A549 (cell line): Measurements from ENCODE around the gene MIR17HG.

ENCODE experiments used
- CHD2 ChIP-seq: fragments of 150-350 bp; IDR thresholded peaks from 2 replicates; pipeline ENCODE4 v1.6.1; 2014; ENCODE audit warnings: low read length; ENCODE audit not compliant: partially characterized antibody
- EP300 ChIP-seq, 2 experiments: fragments of >200 bp; sonication (Bioruptor Twin); formaldehyde crosslinking; IDR thresholded peaks; 2 replicates in 1 of 2; 3 replicates in 1 of 2; pipeline ENCODE4 v1.6.1; 2016 to 2017
- KDM5A ChIP-seq: fragments of 200-600 bp; sonication (generic); IDR thresholded peaks from 2 replicates; pipeline ENCODE4 v1.6.1; 2016; ENCODE audit warnings: antibody characterized with exemption, mild to moderate bottlenecking
- MAFK ChIP-seq: fragments of 450-650 bp; IDR thresholded peaks from 2 replicates; pipeline ENCODE4 v1.6.1; 2014; ENCODE audit not compliant: partially characterized antibody
- MAX ChIP-seq: IDR thresholded peaks from 2 replicates; pipeline ENCODE4 v1.6.1; 2012
- MYC ChIP-seq: IDR thresholded peaks from 2 replicates; pipeline ENCODE4 v1.6.1; 2012; ENCODE audit warnings: mild to moderate bottlenecking, inconsistent platforms, low read length, improper control_type of control experiment, borderline replicate concordance
- POLR2A ChIP-seq: IDR thresholded peaks from 2 replicates; pipeline ENCODE4 v1.6.1; 2012; ENCODE audit warnings: mild to moderate bottlenecking, low read length
- RAD21 ChIP-seq, 2 experiments: fragments of >200 bp in 1 of 2; sonication (Bioruptor Twin) in 1 of 2; formaldehyde crosslinking in 1 of 2; IDR thresholded peaks in 1 of 2; conservative IDR thresholded peaks in 1 of 2; 2 replicates in 1 of 2; 3 replicates in 1 of 2; pipeline ENCODE4 v1.6.1; 2012 to 2018; ENCODE audit warnings: inconsistent platforms in 1 of 2
- RCOR1 ChIP-seq: fragments of 150-350 bp; IDR thresholded peaks from 2 replicates; pipeline ENCODE4 v1.6.1; 2014; ENCODE audit warnings: antibody characterized with exemption, low read length, low read depth
- RFX5 ChIP-seq: fragments of 450-650 bp; IDR thresholded peaks from 2 replicates; pipeline ENCODE4 v1.7.1; 2014; ENCODE audit warnings: antibody characterized with exemption, mild to moderate bottlenecking, moderate library complexity
- TP53 ChIP-seq: fragments of 250-450 bp; sonication (Bioruptor Pico); IDR thresholded peaks from 2 replicates; pipeline ENCODE4 v1.5.0; 2021; ENCODE audit warnings: mild to moderate bottlenecking, moderate library complexity
- TF ChIP-seq, protein P1 (sequence below): fragments of >200 bp; sonication (Bioruptor Twin); formaldehyde crosslinking; IDR thresholded peaks from 3 replicates; pipeline ENCODE4 v1.5.1; 2016

- TF ChIP-seq, protein P1, sequence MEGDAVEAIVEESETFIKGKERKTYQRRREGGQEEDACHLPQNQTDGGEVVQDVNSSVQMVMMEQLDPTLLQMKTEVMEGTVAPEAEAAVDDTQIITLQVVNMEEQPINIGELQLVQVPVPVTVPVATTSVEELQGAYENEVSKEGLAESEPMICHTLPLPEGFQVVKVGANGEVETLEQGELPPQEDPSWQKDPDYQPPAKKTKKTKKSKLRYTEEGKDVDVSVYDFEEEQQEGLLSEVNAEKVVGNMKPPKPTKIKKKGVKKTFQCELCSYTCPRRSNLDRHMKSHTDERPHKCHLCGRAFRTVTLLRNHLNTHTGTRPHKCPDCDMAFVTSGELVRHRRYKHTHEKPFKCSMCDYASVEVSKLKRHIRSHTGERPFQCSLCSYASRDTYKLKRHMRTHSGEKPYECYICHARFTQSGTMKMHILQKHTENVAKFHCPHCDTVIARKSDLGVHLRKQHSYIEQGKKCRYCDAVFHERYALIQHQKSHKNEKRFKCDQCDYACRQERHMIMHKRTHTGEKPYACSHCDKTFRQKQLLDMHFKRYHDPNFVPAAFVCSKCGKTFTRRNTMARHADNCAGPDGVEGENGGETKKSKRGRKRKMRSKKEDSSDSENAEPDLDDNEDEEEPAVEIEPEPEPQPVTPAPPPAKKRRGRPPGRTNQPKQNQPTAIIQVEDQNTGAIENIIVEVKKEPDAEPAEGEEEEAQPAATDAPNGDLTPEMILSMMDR, result no peak
- TF ChIP-seq MAX, result no peak
- TF ChIP-seq POLR2A, result no peak
- no peak for TF ChIP-seq MYC
- no peak for TF ChIP-seq RAD21 (conservative IDR thresholded peaks at IDR 0.05 in 1 of 2, IDR thresholded peaks at IDR 0.05 in 1 of 2)
- TF ChIP-seq TP53 (CRISPR knock-in tag), result no peak
- no peak for TF ChIP-seq RCOR1
- no peak for TF ChIP-seq KDM5A
- TF ChIP-seq CHD2, result no peak
- TF ChIP-seq MAFK, result no peak
- no peak for TF ChIP-seq EP300 (IDR thresholded peaks at IDR 0.05)
- no peak for TF ChIP-seq RFX5
These were observed 3.6 kb downstream of the MIR17HG start for GRCh38 chr13:91351123-91351522.
